PFSK-1 (cell line): ENCODE data around the gene TNFRSF11A.

Source experiments
- FOXP2 ChIP-seq: optimal IDR thresholded peaks from 2 replicates; pipeline ENCODE3; 2011; ENCODE audit warnings: borderline replicate concordance, control low read depth, inconsistent platforms; ENCODE audit not compliant: insufficient read depth; ENCODE audit errors: extremely low read length, extremely low read depth
- POLR2AphosphoS5 ChIP-seq: IDR thresholded peaks from 2 replicates; pipeline ENCODE4 v1.6.1; 2012; ENCODE audit warnings: low read depth, mild to moderate bottlenecking, control low read depth, low read length, moderate library complexity
- REST ChIP-seq, 2 experiments: IDR thresholded peaks; 2 replicates each; pipeline versions ENCODE4 v1.6.1 to v1.8.0; 2011 to 2012; ENCODE audit warnings: low read depth in 2 of 2, low read length in 2 of 2, control low read depth in 1 of 2, inconsistent platforms in 1 of 2, mild to moderate bottlenecking in 1 of 2, moderate library complexity in 1 of 2; ENCODE audit not compliant: insufficient read depth in 1 of 2
- SIN3A ChIP-seq: IDR thresholded peaks from 2 replicates; pipeline ENCODE4 v1.6.1; 2012; ENCODE audit warnings: mild to moderate bottlenecking, low read length, moderate library complexity, borderline replicate concordance; ENCODE audit not compliant: insufficient read depth
- TAF1 ChIP-seq: IDR thresholded peaks from 2 replicates; pipeline ENCODE4 v1.6.1; 2012; ENCODE audit warnings: low read length, control low read depth, borderline replicate concordance; ENCODE audit not compliant: insufficient read depth

TNFRSF11A gene

GRCh38 chr18:62338446-62339105 is 13.5 kb downstream of the TNFRSF11A start:
- TF ChIP-seq FOXP2: no peak
- no peak for TF ChIP-seq REST (IDR thresholded peaks at IDR 0.05; ENCODE audit: insufficient read depth in 1 of 2, low read depth in 2 of 2, low read length in 2 of 2)
- TF ChIP-seq POLR2AphosphoS5: no peak
- TF ChIP-seq SIN3A: no peak
- TF ChIP-seq TAF1: no peak

- TF ChIP-seq POLR2AphosphoS5: no peak
- TF ChIP-seq TAF1: no peak
- no peak for TF ChIP-seq REST (IDR thresholded peaks at IDR 0.05; ENCODE audit: insufficient read depth in 1 of 2, low read depth in 2 of 2, low read length in 2 of 2)
- TF ChIP-seq SIN3A: no peak
- TF ChIP-seq FOXP2: no peak
Observed at GRCh38 chr18:62339106-62339988, 14.2 kb downstream of the TNFRSF11A start.

- no peak for TF ChIP-seq REST (IDR thresholded peaks at IDR 0.05; ENCODE audit: insufficient read depth in 1 of 2, low read depth in 2 of 2, low read length in 2 of 2)
- TF ChIP-seq FOXP2: no peak
- TF ChIP-seq TAF1: no peak
- no peak for TF ChIP-seq SIN3A
- TF ChIP-seq POLR2AphosphoS5: no peak
Observed at GRCh38 chr18:62340996-62341395, 15.9 kb downstream of the TNFRSF11A start.

GRCh38 chr18:62341473-62341872 is 16.4 kb downstream of the TNFRSF11A start:
- TF ChIP-seq TAF1: no peak
- no peak for TF ChIP-seq REST (IDR thresholded peaks at IDR 0.05; ENCODE audit: insufficient read depth in 1 of 2, low read depth in 2 of 2, low read length in 2 of 2)
- no peak for TF ChIP-seq SIN3A
- no peak for TF ChIP-seq FOXP2
- no peak for TF ChIP-seq POLR2AphosphoS5
